Liver (tissue), 9 donors: ENCODE data around the gene CGB5. TPM values are rescaled to one million over a fixed set of nuclear protein-coding genes. Genes with fewer than 3 reads are reported as not detected.

ENCODE experiments used
- DNase-seq: peaks from one replicate; pipeline ENCODE4 v3.0.0-alpha.2; 2017; ENCODE audit warnings: low spot score
- H3K27ac ChIP-seq, 2 donors: one replicate each; pipeline ENCODE4 v1.7.0; 2013; ENCODE audit warnings: inconsistent platforms in 2 of 2, low read length in 2 of 2, control low read depth in 1 of 2, low read depth in 1 of 2, mild to moderate bottlenecking in 1 of 2
- H3K27me3 ChIP-seq, 4 donors: one replicate each; pipeline versions ENCODE4 v1.6.1 to v1.7.0; 2013; ENCODE audit warnings: low read length in 3 of 4, inconsistent platforms in 1 of 4, mild to moderate bottlenecking in 1 of 4, moderate library complexity in 1 of 4; ENCODE audit not compliant: control insufficient read depth in 4 of 4, insufficient read depth in 4 of 4
- H3K36me3 ChIP-seq, 4 donors: one replicate each; pipeline versions ENCODE4 v1.6.1 to v1.7.0; 2013; ENCODE audit warnings: low read length in 3 of 4, mild to moderate bottlenecking in 3 of 4, low read depth in 1 of 4, moderate library complexity in 1 of 4; ENCODE audit not compliant: control insufficient read depth in 4 of 4, insufficient read depth in 3 of 4
- H3K4me1 ChIP-seq, 4 donors: one replicate each; pipeline versions ENCODE4 v1.6.1 to v1.7.0; 2013; ENCODE audit warnings: low read length in 3 of 4, mild to moderate bottlenecking in 3 of 4, moderate library complexity in 1 of 4; ENCODE audit not compliant: control insufficient read depth in 4 of 4, insufficient read depth in 4 of 4
- H3K4me3 ChIP-seq, 3 donors: one replicate each; pipeline versions ENCODE4 v1.6.1 to v1.7.0; 2013; ENCODE audit warnings: low read length in 3 of 3, control low read depth in 1 of 3, low read depth in 1 of 3, mild to moderate bottlenecking in 1 of 3
- H3K9ac ChIP-seq, 2 donors: one replicate each; pipeline ENCODE4 v1.7.0; 2013; ENCODE audit warnings: low read length in 2 of 2, mild to moderate bottlenecking in 2 of 2, moderate library complexity in 2 of 2, control low read depth in 1 of 2, low read depth in 1 of 2
- H3K9me3 ChIP-seq, 4 donors: one replicate each; pipeline versions ENCODE4 v1.6.1 to v1.7.0; 2013; ENCODE audit warnings: low read length in 3 of 4; ENCODE audit not compliant: control insufficient read depth in 4 of 4
- ATF3 ChIP-seq: IDR thresholded peaks from 2 replicates; pipeline ENCODE4 v1.6.1; 2016; ENCODE audit warnings: antibody characterized with exemption
- CTCF ChIP-seq: fragments of 150-350 bp; IDR thresholded peaks from 2 replicates; pipeline ENCODE4 v1.5.1; 2017; ENCODE audit warnings: improper control_type of control experiment, low read depth, low read length; ENCODE audit not compliant: missing input control
- EGR1 ChIP-seq, 2 donors: IDR thresholded peaks; 2 replicates each; pipeline ENCODE4 v1.6.1; 2016 to 2018; ENCODE audit warnings: antibody characterized with exemption in 2 of 2, low read depth in 2 of 2
- FOXA1 ChIP-seq: IDR thresholded peaks from 2 replicates; pipeline ENCODE4 v1.6.1; 2016; ENCODE audit warnings: antibody characterized with exemption
- FOXA2 ChIP-seq: IDR thresholded peaks from 2 replicates; pipeline ENCODE4 v1.6.1; 2016; ENCODE audit warnings: antibody characterized with exemption
- GABPA ChIP-seq, 2 donors: IDR thresholded peaks in 1 of 2; conservative IDR thresholded peaks in 1 of 2; 2 replicates each; pipeline ENCODE4 v1.6.1; 2016; ENCODE audit warnings: antibody characterized with exemption in 2 of 2, mild to moderate bottlenecking in 1 of 2, moderate library complexity in 1 of 2
- HNF4A ChIP-seq, 2 donors: conservative IDR thresholded peaks; 2 replicates each; pipeline ENCODE4 v1.6.1; 2016; ENCODE audit warnings: antibody characterized with exemption in 2 of 2, mild to moderate bottlenecking in 2 of 2
- HNF4G ChIP-seq: IDR thresholded peaks from 2 replicates; pipeline ENCODE4 v1.6.1; 2016; ENCODE audit warnings: antibody characterized with exemption
- JUND ChIP-seq, 2 donors: IDR thresholded peaks; 2 replicates each; pipeline ENCODE4 v1.6.1; 2016; ENCODE audit warnings: antibody characterized with exemption in 2 of 2
- MAX ChIP-seq: IDR thresholded peaks from 2 replicates; pipeline ENCODE4 v1.6.1; 2016; ENCODE audit warnings: antibody characterized with exemption
- NR2F2 ChIP-seq: IDR thresholded peaks from 2 replicates; pipeline ENCODE4 v1.6.1; 2016; ENCODE audit warnings: antibody characterized with exemption
- RAD21 ChIP-seq, 2 donors: IDR thresholded peaks; 2 replicates each; pipeline ENCODE4 v1.6.1; 2016; ENCODE audit warnings: antibody characterized with exemption in 2 of 2, mild to moderate bottlenecking in 2 of 2
- REST ChIP-seq: IDR thresholded peaks from 2 replicates; pipeline ENCODE4 v1.6.1; 2016; ENCODE audit warnings: antibody characterized with exemption, mild to moderate bottlenecking
- RXRA ChIP-seq, 2 donors: IDR thresholded peaks; 2 replicates each; pipeline ENCODE4 v1.6.1; 2017 to 2018; ENCODE audit warnings: antibody characterized with exemption in 2 of 2, mild to moderate bottlenecking in 1 of 2
- SP1 ChIP-seq: IDR thresholded peaks from 2 replicates; pipeline ENCODE4 v1.6.1; 2018; ENCODE audit warnings: antibody characterized with exemption, mild to moderate bottlenecking
- TAF1 ChIP-seq: conservative IDR thresholded peaks from 2 replicates; pipeline ENCODE4 v1.6.1; 2016; ENCODE audit warnings: antibody characterized with exemption, mild to moderate bottlenecking
- YY1 ChIP-seq: IDR thresholded peaks from 2 replicates; pipeline ENCODE4 v1.6.1; 2016; ENCODE audit warnings: antibody characterized with exemption, mild to moderate bottlenecking
- WGBS: extraction: QIAGEN DNeasy Blood & Tissue Kit; methylation state at CpG from one replicate; pipeline ENCODE4 v1.1.7; 2013; 5-methylcytosine and 5-hydroxymethylcytosine counted together
- polyA plus RNA-seq, 2 donors: library from polyadenylated mRNA; stranded (reverse) in 1 of 2; unstranded in 1 of 2; fragments of 200-250 nt in 1 of 2; fragments of >200 nt in 1 of 2; fragmentation: Nextera tagmentation in 1 of 2; extraction: Ambion mirVana in 1 of 2; gene quantifications; one replicate each; pipeline versions ENCODE4 v1.2.1 to v1.2.3, GENCODE V29; 2013 to 2015
- total RNA-seq, 2 donors: library from RNA; depleted of rRNA; stranded (reverse); fragments of >200 nt; gene quantifications; one replicate each; pipeline ENCODE4 v1.2.3, GENCODE V29; 2014
- donor health status: healthy.
- donor health status: healthy.
- donor health status: healthy.
- donor health status: healthy.
- donor health status: healthy.

The CGB5 gene
- total and polyA plus RNA-seq, 4 donors, result not detected

GRCh38 chr19:49085868-49086232 is 42.2 kb downstream of the CGB5 start:
- WGBS, result under 1% methylated on average over 14 of the region's 14 CpGs
- Histone ChIP-seq H3K9ac (peak overlapping the region; percentile 75 to 79), H3K36me3 (peaks cover 6 to 22% (median 15%) of the 10 kb centered on the region in 4 donors), H3K9me3 (no peaks in the 10 kb centered on the region), H3K27me3 (no peaks in the 10 kb centered on the region), H3K4me3 (peak overlapping the region; percentile 85 to 97 (median 89)), H3K27ac (peak overlapping the region; percentile 90), H3K4me1 (peaks cover 11 to 26% (median 19%) of the 10 kb centered on the region in 4 donors)
- TF ChIP-seq RAD21 (IDR thresholded peaks at IDR 0.05), result no peak
- TF ChIP-seq SP1, result no peak
- no peak for TF ChIP-seq EGR1 (IDR thresholded peaks at IDR 0.05; ENCODE audit: low read depth in 2 of 2)
- no peak for TF ChIP-seq TAF1
- no peak for TF ChIP-seq NR2F2
- TF ChIP-seq ATF3, result no peak
- no peak for TF ChIP-seq JUND (IDR thresholded peaks at IDR 0.05)
- no peak for TF ChIP-seq CTCF
- DNase-seq, result no peak

GRCh38 chr19:49086296-49086695 is 42.6 kb downstream of the CGB5 start:
- no peaks in the 10 kb centered on the region for H3K27me3 ChIP-seq
- no peaks in the 10 kb centered on the region for H3K9me3 ChIP-seq
- peak overlapping the region; percentile 85 to 97 (median 89) for H3K4me3 ChIP-seq
- DNase-seq, result no peak
- peaks cover 11 to 26% (median 19%) of the 10 kb centered on the region in 4 donors for H3K4me1 ChIP-seq
- H3K9ac ChIP-seq, result peak overlapping the region; percentile 75 to 79
- H3K27ac ChIP-seq, result no peak overlapping the region
- 50% methylated on average over 11 of the region's 11 CpGs for WGBS
- TF ChIP-seq ATF3 (no peak), YY1 (no peak), NR2F2 (no peak), RXRA (IDR thresholded peaks at IDR 0.05) (no peak), MAX (no peak), FOXA2 (no peak), JUND (IDR thresholded peaks at IDR 0.05) (no peak), HNF4G (no peak), EGR1 (IDR thresholded peaks at IDR 0.05; ENCODE audit: low read depth in 2 of 2) (no peak)
- peaks cover 9 to 26% (median 19%) of the 10 kb centered on the region in 4 donors for H3K36me3 ChIP-seq

GRCh38 chr19:49091391-49092038 is 47.9 kb downstream of the CGB5 start:
- no peak overlapping the region for H3K9ac ChIP-seq
- no peak overlapping the region for H3K4me3 ChIP-seq
- peaks cover 4 to 13% (median 11%) of the 10 kb centered on the region in 4 donors for H3K4me1 ChIP-seq
- no peaks in the 10 kb centered on the region for H3K27me3 ChIP-seq
- no peak overlapping the region for H3K27ac ChIP-seq
- H3K36me3 ChIP-seq, result peaks cover 17 to 54% (median 37%) of the 10 kb centered on the region in 4 donors
- no peaks in the 10 kb centered on the region for H3K9me3 ChIP-seq
- 94% methylated on average over 17 of the region's 17 CpGs for WGBS
- DNase-seq, result no peak
- no peak for TF ChIP-seq ATF3
- no peak for TF ChIP-seq FOXA1
- no peak for TF ChIP-seq RAD21 (IDR thresholded peaks at IDR 0.05)
- TF ChIP-seq SP1, result no peak
- TF ChIP-seq HNF4G, result no peak
- no peak for TF ChIP-seq YY1
- TF ChIP-seq RXRA (IDR thresholded peaks at IDR 0.05), result no peak
- no peak for TF ChIP-seq EGR1 (IDR thresholded peaks at IDR 0.05; ENCODE audit: low read depth in 2 of 2)
- TF ChIP-seq REST, result no peak
- no peak for TF ChIP-seq NR2F2
- TF ChIP-seq FOXA2, result no peak
- TF ChIP-seq JUND (IDR thresholded peaks at IDR 0.05), result no peak
- TF ChIP-seq TAF1, result no peak
- no peak for TF ChIP-seq CTCF
- no peak for TF ChIP-seq HNF4A (conservative IDR thresholded peaks at IDR 0.05)
- no peak for TF ChIP-seq GABPA (IDR thresholded peaks at IDR 0.05 in 1 of 2, conservative IDR thresholded peaks at IDR 0.05 in 1 of 2)
